ENCODE data around the gene NXPH2. TPM values are rescaled to one million over a fixed set of nuclear protein-coding genes. Genes with fewer than 3 reads are reported as not detected.
"Not testable (repeated sequence)": the region's sequence is repeated elsewhere in the genome, so short reads cannot be mapped to it uniquely, and the experiment has no call there.

Gene NXPH2
- total RNA-seq, 1 donor from 2014 or later, result not detected

- DNase-seq (ENCODE audit: low spot score), result no peak
These were observed 68.4 kb downstream of the NXPH2 start for GRCh38 chr2:138711812-138712211.

- DNase-seq (ENCODE audit: low spot score), result no peak
These were observed 71.4 kb downstream of the NXPH2 start for GRCh38 chr2:138708682-138709241.

- no peak for DNase-seq (ENCODE audit: low spot score)
These were observed 72.7 kb downstream of the NXPH2 start for GRCh38 chr2:138707392-138708074.

- DNase-seq (ENCODE audit: low spot score), result no peak
These were observed 76.9 kb downstream of the NXPH2 start for GRCh38 chr2:138703242-138703641.

- DNase-seq (ENCODE audit: low spot score), result no peak
These were observed 79.5 kb downstream of the NXPH2 start for GRCh38 chr2:138700716-138701115.

GRCh38 chr2:138699421-138699820, 80.8 kb downstream of the NXPH2 start:
- no peak for DNase-seq (ENCODE audit: low spot score)

- DNase-seq (ENCODE audit: low spot score), result no peak
These were observed 81.8 kb downstream of the NXPH2 start for GRCh38 chr2:138698428-138698827.

GRCh38 chr2:138691667-138692066, 88.5 kb downstream of the NXPH2 start:
- DNase-seq (ENCODE audit: low spot score), result no peak

GRCh38 chr2:138689705-138690104, 90.5 kb downstream of the NXPH2 start:
- DNase-seq (ENCODE audit: low spot score), result no peak

GRCh38 chr2:138682163-138682562, 98.0 kb downstream of the NXPH2 start:
- no peak for DNase-seq (ENCODE audit: low spot score)

- DNase-seq (ENCODE audit: low spot score), result no peak
These were observed 103.0 kb downstream of the NXPH2 start for GRCh38 chr2:138677221-138677620.

GRCh38 chr2:138676619-138677021, 103.6 kb downstream of the NXPH2 start:
- no peak for DNase-seq (ENCODE audit: low spot score)

GRCh38 chr2:138671566-138671965, 108.6 kb downstream of the NXPH2 start:
- no peak for DNase-seq (ENCODE audit: low spot score)

GRCh38 chr2:138670734-138671133, 109.5 kb downstream of the NXPH2 start:
- DNase-seq (ENCODE audit: low spot score), result no peak

- DNase-seq (ENCODE audit: low spot score), result no peak
These were observed 114.3 kb downstream of the NXPH2 start for GRCh38 chr2:138665937-138666336.

- no peak for DNase-seq (ENCODE audit: low spot score)
These were observed 121.8 kb downstream of the NXPH2 start for GRCh38 chr2:138658187-138658894.

GRCh38 chr2:138654146-138654545, 126.0 kb downstream of the NXPH2 start:
- no peak for DNase-seq (ENCODE audit: low spot score)

- DNase-seq (ENCODE audit: low spot score), result no peak
These were observed 127.8 kb downstream of the NXPH2 start for GRCh38 chr2:138652378-138652777.

- no peak for DNase-seq (ENCODE audit: low spot score)
These were observed 130.6 kb downstream of the NXPH2 start for GRCh38 chr2:138649571-138649970.

- no peak for DNase-seq (ENCODE audit: low spot score)
These were observed 131.6 kb downstream of the NXPH2 start for GRCh38 chr2:138648606-138649005.

GRCh38 chr2:138644776-138645175, 135.4 kb downstream of the NXPH2 start:
- DNase-seq (ENCODE audit: low spot score), result not testable (repeated sequence)

GRCh38 chr2:138640921-138641676, 139.1 kb downstream of the NXPH2 start:
- DNase-seq (ENCODE audit: low spot score), result no peak

Data from mucosa of gallbladder (tissue), 1 donor.